Measurements from ENCODE around the gene NCOA1. TPM values are rescaled to one million over a fixed set of nuclear protein-coding genes. Genes with fewer than 3 reads are reported as not detected.

NCOA1 gene
- total and polyA plus RNA-seq, 7 experiments from 2014 or later: 13.2 to 72.8 (median 43.0) TPM

DNA sequence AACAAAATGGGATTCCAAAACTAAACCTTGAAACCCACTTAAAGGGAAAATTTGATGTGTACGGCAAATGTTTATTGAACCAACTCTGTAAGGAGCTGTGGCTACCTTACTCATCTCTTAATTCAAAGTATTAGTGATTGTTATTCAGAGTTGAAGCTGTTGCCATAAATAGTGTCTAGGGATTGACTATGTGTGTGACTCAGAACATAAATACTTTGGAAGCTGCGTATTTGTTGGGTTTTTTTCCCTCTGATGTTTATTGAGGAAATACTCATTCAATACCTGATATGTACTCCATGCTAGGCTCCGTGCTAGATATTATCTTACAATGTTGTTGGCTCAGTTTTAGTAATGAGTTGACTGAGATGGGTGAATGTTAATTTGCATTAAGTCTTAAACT, 211.7 kb downstream of the NCOA1 start:
- Mint-ChIP-seq H3K9me3 (no peaks in the 10 kb centered on the region), H3K36me3 (peaks cover 8 to 38% (median 21%) of the 10 kb centered on the region in 5 donors), H3K27me3 (no peaks in the 10 kb centered on the region), H3K4me3 (no peak overlapping the region), H3K27ac (peak overlapping the region in 1 of 9 donors; percentile 2), H3K4me1 (no peaks in the 10 kb centered on the region)
- intact Hi-C loops (cut with micrococcal nuclease): no loop called here
- ATAC-seq (no peak), DNase-seq (no peak)
- Histone ChIP-seq H3K4me1 (ENCODE audit: control insufficient read depth in 2 of 2, insufficient read depth in 2 of 2, low read length in 2 of 2) (no peaks in the 10 kb centered on the region), H3K27ac (ENCODE audit: low read depth, low read length) (no peak overlapping the region), H3K27me3 (ENCODE audit: control insufficient read depth in 2 of 2, insufficient read depth in 2 of 2, low read length in 2 of 2) (no peaks in the 10 kb centered on the region), H3K4me3 (ENCODE audit: low read length) (no peak overlapping the region), H3K36me3 (ENCODE audit: control insufficient read depth in 2 of 3, insufficient read depth in 3 of 3, low read length in 3 of 3) (peaks cover 3 to 17% (median 8%) of the 10 kb centered on the region in 3 experiments), H3K9me3 (ENCODE audit: control insufficient read depth in 2 of 3, low read length in 3 of 3) (no peaks in the 10 kb centered on the region)
- ChIA-PET CTCF (no interaction called here), POLR2A (no interaction called here)

DNA sequence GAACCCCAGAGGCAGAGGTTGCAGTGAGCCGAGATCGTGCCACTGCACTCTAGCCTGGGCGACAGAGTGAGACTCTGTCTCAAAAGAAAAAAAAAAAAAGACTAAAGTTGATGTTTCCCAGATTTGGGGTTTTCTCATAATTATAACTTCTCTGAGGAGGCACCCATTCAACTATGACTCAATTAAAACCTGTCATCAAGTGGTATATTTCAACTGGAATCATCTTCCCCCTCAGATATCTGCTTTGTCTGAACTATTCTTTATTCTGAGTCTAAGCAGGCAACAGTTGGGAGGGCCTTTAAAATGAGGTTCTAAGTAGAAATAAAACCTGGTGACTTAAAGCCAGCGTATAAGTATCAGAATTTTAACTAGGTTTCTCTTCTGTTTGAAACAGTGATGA, 213.6 kb downstream of the NCOA1 start:
- no peaks in the 10 kb centered on the region for H3K27me3 ChIP-seq (ENCODE audit: control insufficient read depth in 2 of 2, insufficient read depth in 2 of 2, low read length in 2 of 2)
- ChIA-PET CTCF (no interaction called here), POLR2A (interaction anchor here (0.7 kb wide), 1 partner anchor 32 kb away, joined by 4 read pairs; no protein-coding TSS in a partner anchor)
- no peaks in the 10 kb centered on the region for H3K9me3 ChIP-seq (ENCODE audit: control insufficient read depth in 2 of 3, low read length in 3 of 3)
- intact Hi-C loops (cut with micrococcal nuclease): loop anchor here in 1 of 2 donors (5.0 kb wide), 1 partner anchor 292 kb away; no protein-coding TSS in a partner anchor
- H3K27ac ChIP-seq (ENCODE audit: low read depth, low read length): no peak overlapping the region
- H3K4me1 ChIP-seq (ENCODE audit: control insufficient read depth in 2 of 2, insufficient read depth in 2 of 2, low read length in 2 of 2): no peaks in the 10 kb centered on the region
- H3K27me3 Mint-ChIP-seq: no peaks in the 10 kb centered on the region
- no peak overlapping the region for H3K27ac Mint-ChIP-seq
- no peaks in the 10 kb centered on the region for H3K9me3 Mint-ChIP-seq
- H3K36me3 Mint-ChIP-seq: peaks cover 11 to 40% (median 17%) of the 10 kb centered on the region in 5 donors
- ATAC-seq (no peak), DNase-seq (no peak)
- peaks cover 3 to 19% (median 6%) of the 10 kb centered on the region in 3 experiments for H3K36me3 ChIP-seq (ENCODE audit: control insufficient read depth in 2 of 3, insufficient read depth in 3 of 3, low read length in 3 of 3)
- no peak overlapping the region for H3K4me3 ChIP-seq (ENCODE audit: low read length)
- no peak overlapping the region for H3K4me3 Mint-ChIP-seq
- H3K4me1 Mint-ChIP-seq: peaks cover 0 to 2% (median 0%) of the 10 kb centered on the region in 7 donors

DNA sequence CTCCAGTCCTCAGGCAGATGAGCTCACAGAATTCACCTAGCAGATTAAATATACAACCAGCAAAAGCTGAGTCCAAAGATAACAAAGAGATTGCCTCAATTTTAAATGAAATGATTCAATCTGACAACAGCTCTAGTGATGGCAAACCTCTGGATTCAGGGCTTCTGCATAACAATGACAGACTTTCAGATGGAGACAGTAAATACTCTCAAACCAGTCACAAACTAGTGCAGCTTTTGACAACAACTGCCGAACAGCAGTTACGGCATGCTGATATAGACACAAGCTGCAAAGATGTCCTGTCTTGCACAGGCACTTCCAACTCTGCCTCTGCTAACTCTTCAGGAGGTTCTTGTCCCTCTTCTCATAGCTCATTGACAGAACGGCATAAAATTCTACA, 216.1 kb downstream of the NCOA1 start:
- peaks cover 3 to 33% (median 15%) of the 10 kb centered on the region in 3 experiments for H3K36me3 ChIP-seq (ENCODE audit: control insufficient read depth in 2 of 3, insufficient read depth in 3 of 3, low read length in 3 of 3)
- H3K9me3 ChIP-seq (ENCODE audit: control insufficient read depth in 2 of 3, low read length in 3 of 3): no peaks in the 10 kb centered on the region
- Mint-ChIP-seq H3K4me3 (no peak overlapping the region), H3K4me1 (peaks cover 0 to 2% (median 0%) of the 10 kb centered on the region in 7 donors), H3K36me3 (peaks cover 15 to 50% (median 32%) of the 10 kb centered on the region in 5 donors), H3K9me3 (no peaks in the 10 kb centered on the region), H3K27me3 (no peaks in the 10 kb centered on the region), H3K27ac (peak overlapping the region in 1 of 9 donors; percentile 80)
- H3K27me3 ChIP-seq (ENCODE audit: control insufficient read depth in 2 of 2, insufficient read depth in 2 of 2, low read length in 2 of 2): no peaks in the 10 kb centered on the region
- ATAC-seq (no peak), DNase-seq (no peak)
- ChIA-PET CTCF (no interaction called here), POLR2A (no interaction called here)
- intact Hi-C loops (cut with micrococcal nuclease): loop anchor here in 1 of 2 donors (5.0 kb wide), 1 partner anchor 295 kb away; no protein-coding TSS in a partner anchor
- no peak overlapping the region for H3K27ac ChIP-seq (ENCODE audit: low read depth, low read length)
- H3K4me1 ChIP-seq (ENCODE audit: control insufficient read depth in 2 of 2, insufficient read depth in 2 of 2, low read length in 2 of 2): no peaks in the 10 kb centered on the region
- no peak overlapping the region for H3K4me3 ChIP-seq (ENCODE audit: low read length)

DNA sequence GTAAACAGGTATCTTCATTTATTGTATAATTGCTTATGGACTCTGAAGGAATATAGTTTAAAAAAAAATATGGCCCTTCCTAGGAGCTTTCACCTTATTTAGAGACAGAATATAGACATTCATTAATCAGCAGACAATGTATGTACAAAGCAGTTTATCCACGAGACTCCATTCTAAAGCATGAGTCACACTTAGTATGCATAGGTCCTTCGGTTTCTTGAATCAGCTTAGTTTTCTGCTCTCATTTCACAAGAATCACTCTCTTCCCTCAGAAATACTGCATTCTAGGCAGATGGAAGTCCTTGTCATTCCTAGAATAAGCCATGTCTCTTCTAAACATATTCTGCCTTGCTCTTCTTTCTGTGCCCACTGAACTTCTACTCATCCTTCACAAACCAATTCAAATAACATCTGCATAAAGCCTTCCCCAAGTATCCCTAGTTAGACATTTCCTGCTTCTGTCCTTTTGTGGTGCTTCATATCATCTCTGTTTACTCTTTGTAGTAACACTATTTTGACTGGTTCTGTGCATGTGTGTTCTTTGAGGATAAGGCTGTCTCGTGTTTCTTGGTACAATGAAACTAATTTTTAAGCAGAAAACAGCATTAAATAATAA, 217.6 kb downstream of the NCOA1 start:
- CTCF ChIA-PET: no interaction called here
- H3K27ac ChIP-seq (ENCODE audit: low read depth, low read length): no peak overlapping the region
- no peak overlapping the region for H3K27ac Mint-ChIP-seq

DNA sequence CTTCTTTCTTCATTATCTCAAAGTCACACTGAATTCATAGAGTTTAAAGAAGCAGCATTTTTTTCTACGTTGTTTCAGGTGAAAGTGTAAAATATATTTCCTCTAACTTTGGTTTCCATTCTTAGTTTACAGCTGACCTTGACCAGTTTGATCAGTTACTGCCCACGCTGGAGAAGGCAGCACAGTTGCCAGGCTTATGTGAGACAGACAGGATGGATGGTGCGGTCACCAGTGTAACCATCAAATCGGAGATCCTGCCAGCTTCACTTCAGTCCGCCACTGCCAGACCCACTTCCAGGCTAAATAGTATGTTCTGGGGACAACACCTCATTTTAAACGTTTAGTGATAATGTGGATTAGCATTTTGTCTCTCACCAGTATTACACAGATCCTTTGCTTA, 219.8 kb downstream of the NCOA1 start:
- H3K27me3 ChIP-seq (ENCODE audit: control insufficient read depth in 2 of 2, insufficient read depth in 2 of 2, low read length in 2 of 2): no peaks in the 10 kb centered on the region

More for the DNA sequence above, 217.6 kb downstream of the NCOA1 start:
- H3K4me3 Mint-ChIP-seq: no peak overlapping the region
- Histone ChIP-seq H3K27me3 (ENCODE audit: control insufficient read depth in 2 of 2, insufficient read depth in 2 of 2, low read length in 2 of 2) (no peaks in the 10 kb centered on the region), H3K9me3 (ENCODE audit: control insufficient read depth in 2 of 3, low read length in 3 of 3) (no peaks in the 10 kb centered on the region), H3K4me1 (ENCODE audit: control insufficient read depth in 2 of 2, insufficient read depth in 2 of 2, low read length in 2 of 2) (no peaks in the 10 kb centered on the region), H3K4me3 (ENCODE audit: low read length) (no peak overlapping the region), H3K36me3 (ENCODE audit: control insufficient read depth in 2 of 3, insufficient read depth in 3 of 3, low read length in 3 of 3) (peaks cover 3 to 35% (median 15%) of the 10 kb centered on the region in 3 experiments)
- POLR2A ChIA-PET: interaction anchor here (0.7 kb wide), 1 partner anchor 379 kb away, joined by 3 read pairs; no protein-coding TSS in a partner anchor
- peaks cover 0 to 2% (median 0%) of the 10 kb centered on the region in 7 donors for H3K4me1 Mint-ChIP-seq
- H3K9me3 Mint-ChIP-seq: no peaks in the 10 kb centered on the region
- no peaks in the 10 kb centered on the region for H3K27me3 Mint-ChIP-seq
- ATAC-seq (no peak), DNase-seq (no peak)
- intact Hi-C loops (cut with micrococcal nuclease): loop anchor here in 1 of 2 donors (5.0 kb wide), 1 partner anchor 296 kb away; no protein-coding TSS in a partner anchor
- peaks cover 20 to 58% (median 43%) of the 10 kb centered on the region in 5 donors for H3K36me3 Mint-ChIP-seq

DNA sequence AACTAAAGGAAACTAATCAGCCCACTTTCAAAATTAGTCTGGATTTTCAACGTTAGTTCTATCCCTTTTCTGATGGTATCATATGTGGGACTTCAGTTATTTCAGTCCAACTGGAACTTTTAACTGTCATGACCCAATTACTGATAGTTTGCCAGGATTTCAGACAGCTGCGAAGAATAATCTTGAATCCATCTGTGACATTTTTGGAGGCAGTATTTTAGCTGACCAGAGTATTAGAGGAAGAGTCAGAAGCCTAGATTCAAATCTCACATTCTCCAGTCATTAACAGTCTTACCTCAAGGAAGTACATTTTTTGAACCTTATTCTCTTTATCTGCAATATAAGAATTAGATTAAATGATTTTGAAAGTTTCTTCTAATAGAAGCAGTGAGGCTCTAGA, 220.8 kb downstream of the NCOA1 start:
- Histone ChIP-seq H3K9me3 (ENCODE audit: control insufficient read depth in 2 of 3, low read length in 3 of 3) (no peaks in the 10 kb centered on the region), H3K27ac (ENCODE audit: low read depth, low read length) (no peak overlapping the region), H3K4me1 (ENCODE audit: control insufficient read depth in 2 of 2, insufficient read depth in 2 of 2, low read length in 2 of 2) (no peaks in the 10 kb centered on the region), H3K36me3 (ENCODE audit: control insufficient read depth in 2 of 3, insufficient read depth in 3 of 3, low read length in 3 of 3) (peaks cover 0 to 31% (median 9%) of the 10 kb centered on the region in 3 experiments), H3K27me3 (ENCODE audit: control insufficient read depth in 2 of 2, insufficient read depth in 2 of 2, low read length in 2 of 2) (no peaks in the 10 kb centered on the region), H3K4me3 (ENCODE audit: low read length) (no peak overlapping the region)
- Mint-ChIP-seq H3K27me3 (no peaks in the 10 kb centered on the region), H3K4me1 (peaks cover 0 to 2% (median 0%) of the 10 kb centered on the region in 7 donors), H3K27ac (no peak overlapping the region), H3K9me3 (no peaks in the 10 kb centered on the region), H3K36me3 (peaks cover 20 to 64% (median 54%) of the 10 kb centered on the region in 5 donors), H3K4me3 (no peak overlapping the region)
- DNase-seq (no peak), ATAC-seq (no peak)
- ChIA-PET POLR2A (no interaction called here), CTCF (no interaction called here)
- intact Hi-C loops (cut with micrococcal nuclease): no loop called here

More for the DNA sequence above, 219.8 kb downstream of the NCOA1 start:
- DNase-seq (no peak), ATAC-seq (no peak)
- intact Hi-C loops (cut with micrococcal nuclease): no loop called here
- peaks cover 23 to 62% (median 52%) of the 10 kb centered on the region in 5 donors for H3K36me3 Mint-ChIP-seq
- no peaks in the 10 kb centered on the region for H3K4me1 ChIP-seq (ENCODE audit: control insufficient read depth in 2 of 2, insufficient read depth in 2 of 2, low read length in 2 of 2)
- H3K27ac ChIP-seq (ENCODE audit: low read depth, low read length): no peak overlapping the region
- ChIA-PET CTCF (no interaction called here), POLR2A (no interaction called here)
- H3K36me3 ChIP-seq (ENCODE audit: control insufficient read depth in 2 of 3, insufficient read depth in 3 of 3, low read length in 3 of 3): peaks cover under 1 to 35% (median 9%) of the 10 kb centered on the region in 3 experiments
- no peaks in the 10 kb centered on the region for H3K9me3 ChIP-seq (ENCODE audit: control insufficient read depth in 2 of 3, low read length in 3 of 3)
- H3K9me3 Mint-ChIP-seq: no peaks in the 10 kb centered on the region
- H3K4me1 Mint-ChIP-seq: peaks cover 0 to 2% (median 0%) of the 10 kb centered on the region in 7 donors
- H3K4me3 ChIP-seq (ENCODE audit: low read length): no peak overlapping the region
- no peak overlapping the region for H3K4me3 Mint-ChIP-seq
- H3K27me3 Mint-ChIP-seq: no peaks in the 10 kb centered on the region
- H3K27ac Mint-ChIP-seq: no peak overlapping the region

DNA sequence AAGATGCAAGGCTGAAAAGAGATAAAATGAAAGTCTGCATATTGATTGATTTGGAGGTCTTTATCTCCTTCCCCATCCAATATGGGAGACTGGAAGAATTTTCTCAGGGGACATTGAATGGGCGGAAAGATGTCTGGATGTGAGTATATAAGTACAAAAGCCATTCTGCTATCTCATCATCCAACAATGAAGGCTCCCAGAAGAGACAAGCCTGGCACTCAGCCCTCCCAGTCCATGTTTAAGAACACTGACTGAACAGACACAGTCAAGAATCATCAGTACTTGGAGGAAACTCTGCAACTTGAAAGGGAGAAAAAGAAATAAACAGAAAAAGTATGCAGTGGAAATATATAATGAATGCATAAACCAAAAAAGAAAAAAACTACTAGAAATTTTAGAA, 221.2 kb downstream of the NCOA1 start:
- peaks cover 20 to 64% (median 56%) of the 10 kb centered on the region in 5 donors for H3K36me3 Mint-ChIP-seq
- H3K9me3 Mint-ChIP-seq: no peaks in the 10 kb centered on the region
- ATAC-seq (no peak), DNase-seq (no peak)
- H3K27ac ChIP-seq (ENCODE audit: low read depth, low read length): no peak overlapping the region
- H3K27me3 Mint-ChIP-seq: no peaks in the 10 kb centered on the region
- ChIA-PET CTCF (no interaction called here), POLR2A (no interaction called here)
- H3K36me3 ChIP-seq (ENCODE audit: control insufficient read depth in 2 of 3, insufficient read depth in 3 of 3, low read length in 3 of 3): peaks cover 0 to 29% (median 9%) of the 10 kb centered on the region in 3 experiments
- no peak overlapping the region for H3K4me3 Mint-ChIP-seq
- H3K27ac Mint-ChIP-seq: no peak overlapping the region
- H3K4me1 ChIP-seq (ENCODE audit: control insufficient read depth in 2 of 2, insufficient read depth in 2 of 2, low read length in 2 of 2): no peaks in the 10 kb centered on the region
- H3K4me3 ChIP-seq (ENCODE audit: low read length): no peak overlapping the region
- intact Hi-C loops (cut with micrococcal nuclease): no loop called here
- peaks cover 0 to 2% (median 0%) of the 10 kb centered on the region in 7 donors for H3K4me1 Mint-ChIP-seq
- H3K9me3 ChIP-seq (ENCODE audit: control insufficient read depth in 2 of 3, low read length in 3 of 3): no peaks in the 10 kb centered on the region
- no peaks in the 10 kb centered on the region for H3K27me3 ChIP-seq (ENCODE audit: control insufficient read depth in 2 of 2, insufficient read depth in 2 of 2, low read length in 2 of 2)

All from naive thymus-derived CD4-positive, alpha-beta T cell (primary cell).